Thyroid gland (tissue), 4 donors: Measurements from ENCODE around the gene RAB11FIP4. TPM values are rescaled to one million over a fixed set of nuclear protein-coding genes. Genes with fewer than 3 reads are reported as not detected.

ENCODE experiments used
- DNase-seq, 2 donors: peaks; one replicate each; pipeline ENCODE4 v3.0.0-alpha.2; 2019
- H3K27ac ChIP-seq, 3 donors: fragments of 200-600 bp; sonication (generic); 1 replicate in 2 of 3; 2 replicates in 1 of 3; pipeline ENCODE4 v1.5.1; 2016 to 2019; ENCODE audit warnings: mild to moderate bottlenecking in 1 of 3, moderate library complexity in 1 of 3
- H3K27me3 ChIP-seq: fragments of 200-600 bp; sonication (generic); one replicate; pipeline ENCODE4 v1.5.1; 2019
- H3K36me3 ChIP-seq, 2 donors: fragments of 200-600 bp; sonication (generic); one replicate each; pipeline ENCODE4 v1.5.1; 2016 to 2019
- H3K4me1 ChIP-seq, 2 donors: fragments of 200-600 bp; sonication (generic); one replicate each; pipeline ENCODE4 v1.5.1; 2017 to 2019
- H3K4me3 ChIP-seq, 3 donors: fragments of 200-600 bp; sonication (generic); replicated peaks in 1 of 3; 1 replicate in 2 of 3; 2 replicates in 1 of 3; pipeline ENCODE4 v1.5.1; 2016; ENCODE audit warnings: mild to moderate bottlenecking in 1 of 3
- H3K9me3 ChIP-seq: fragments of 200-600 bp; sonication (generic); one replicate; pipeline ENCODE4 v1.5.1; 2017
- POLR2A ChIP-seq, 2 donors: fragments of 450-650 bp; IDR thresholded peaks; one replicate each; pipeline ENCODE4 v1.6.1; 2017; ENCODE audit warnings: antibody characterized with exemption in 2 of 2, mild to moderate bottlenecking in 2 of 2, moderate library complexity in 1 of 2
- WGBS, 2 donors: methylation state at CpG; one replicate each; pipeline ENCODE4 v1.1.5; 2017; 5-methylcytosine and 5-hydroxymethylcytosine counted together
- intact Hi-C: fragments of 100-400 bp; cut with DNase I; formaldehyde crosslinking; loops from one replicate; pipeline ENCODE4 v1.15.1; 2023
- total RNA-seq, 4 donors: library from RNA; depleted of rRNA; stranded (reverse); fragments of >200 nt; gene quantifications; one replicate each; pipeline ENCODE4 v1.2.3, GENCODE V29; 2016
- TF ChIP-seq, protein P1 (sequence below), 6 experiments: fragments of 200-600 bp in 3 of 6; fragments of 450-650 bp in 3 of 6; sonication (generic) in 3 of 6; IDR thresholded peaks; one replicate each; pipeline ENCODE4 v1.5.1; 2016 to 2019; ENCODE audit warnings: antibody characterized with exemption in 6 of 6, mild to moderate bottlenecking in 2 of 6, inconsistent platforms in 1 of 6, moderate library complexity in 1 of 6

Gene RAB11FIP4
- total RNA-seq, 4 donors from 2014 or later: 21.1 to 44.5 (median 24.9) TPM

DNA sequence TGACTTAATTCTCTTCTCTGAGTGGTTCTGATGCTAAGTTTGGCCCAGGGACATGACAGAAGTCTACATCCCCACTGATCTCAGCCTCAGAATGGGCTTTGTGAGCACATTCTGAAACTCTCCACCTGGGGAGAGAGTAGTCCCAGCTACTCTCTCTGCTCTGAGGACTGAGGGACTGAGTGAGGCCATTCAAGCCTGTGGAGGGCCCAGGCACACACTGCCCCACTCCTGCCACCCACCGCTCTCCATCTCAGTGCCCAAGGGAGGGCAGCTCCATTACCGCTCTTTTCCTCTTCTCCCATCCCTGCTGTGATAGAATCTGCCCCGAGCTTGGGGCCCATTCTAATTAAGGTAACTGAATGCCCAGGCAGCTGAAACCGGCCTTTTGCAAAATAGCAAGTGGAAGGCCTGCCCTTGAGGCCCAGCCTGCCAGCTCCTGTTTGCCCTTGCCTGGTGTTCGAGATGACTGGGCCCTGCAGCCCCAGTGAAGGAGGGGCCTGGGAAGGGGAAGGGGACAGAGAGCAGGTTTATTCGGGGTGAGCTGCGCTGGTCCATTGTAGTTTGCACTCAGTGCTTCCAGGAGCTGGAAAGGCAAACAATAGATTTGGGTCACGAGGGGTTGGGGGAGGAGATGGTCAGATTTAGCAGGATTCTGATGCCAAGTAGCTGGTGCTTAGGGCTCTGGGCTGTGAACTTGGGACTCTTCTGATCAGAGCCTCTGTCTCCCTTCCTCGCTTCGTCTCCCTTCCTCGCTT lies 76.2 kb downstream of the RAB11FIP4 start:
- 73 to 76% methylated on average over 11 of the region's 11 CpGs for WGBS, 2 donors
- Histone ChIP-seq H3K4me1 (no peaks in the 10 kb centered on the region), H3K9me3 (no peaks in the 10 kb centered on the region), H3K4me3 (no peak overlapping the region), H3K27me3 (no peaks in the 10 kb centered on the region), H3K27ac (no peak overlapping the region), H3K36me3 (no peaks in the 10 kb centered on the region)
- intact Hi-C loops: no loop called here
- peak in 1 of 2 donors; percentile 15 for DNase-seq
- no peak for TF ChIP-seq POLR2A (IDR thresholded peaks at IDR 0.05)
- TF ChIP-seq, protein P1, sequence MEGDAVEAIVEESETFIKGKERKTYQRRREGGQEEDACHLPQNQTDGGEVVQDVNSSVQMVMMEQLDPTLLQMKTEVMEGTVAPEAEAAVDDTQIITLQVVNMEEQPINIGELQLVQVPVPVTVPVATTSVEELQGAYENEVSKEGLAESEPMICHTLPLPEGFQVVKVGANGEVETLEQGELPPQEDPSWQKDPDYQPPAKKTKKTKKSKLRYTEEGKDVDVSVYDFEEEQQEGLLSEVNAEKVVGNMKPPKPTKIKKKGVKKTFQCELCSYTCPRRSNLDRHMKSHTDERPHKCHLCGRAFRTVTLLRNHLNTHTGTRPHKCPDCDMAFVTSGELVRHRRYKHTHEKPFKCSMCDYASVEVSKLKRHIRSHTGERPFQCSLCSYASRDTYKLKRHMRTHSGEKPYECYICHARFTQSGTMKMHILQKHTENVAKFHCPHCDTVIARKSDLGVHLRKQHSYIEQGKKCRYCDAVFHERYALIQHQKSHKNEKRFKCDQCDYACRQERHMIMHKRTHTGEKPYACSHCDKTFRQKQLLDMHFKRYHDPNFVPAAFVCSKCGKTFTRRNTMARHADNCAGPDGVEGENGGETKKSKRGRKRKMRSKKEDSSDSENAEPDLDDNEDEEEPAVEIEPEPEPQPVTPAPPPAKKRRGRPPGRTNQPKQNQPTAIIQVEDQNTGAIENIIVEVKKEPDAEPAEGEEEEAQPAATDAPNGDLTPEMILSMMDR (IDR thresholded peaks at IDR 0.05): no peak

DNA sequence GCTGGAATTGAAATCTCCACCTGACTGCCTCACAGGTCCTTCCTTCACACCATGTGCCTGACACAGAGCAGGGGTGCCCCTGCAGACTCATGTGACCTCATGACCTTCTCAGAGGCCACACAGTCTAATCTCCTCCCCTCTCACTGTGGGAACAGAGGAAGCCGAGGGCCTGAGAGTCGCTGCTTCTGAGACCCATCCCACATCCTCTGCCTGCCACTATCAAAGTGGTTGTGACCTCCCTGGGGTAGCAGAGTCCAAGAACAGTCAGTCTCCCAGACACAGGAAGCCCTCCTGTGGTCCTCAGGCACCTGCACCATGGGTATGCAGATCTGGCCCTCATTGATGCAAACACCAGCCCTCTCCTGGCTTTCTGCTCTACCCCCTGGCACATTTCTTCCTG lies 78.5 kb downstream of the RAB11FIP4 start:
- H3K4me1 ChIP-seq: peaks cover 0 to under 1% of the 10 kb centered on the region in 2 donors
- H3K9me3 ChIP-seq: no peaks in the 10 kb centered on the region
- no peaks in the 10 kb centered on the region for H3K36me3 ChIP-seq
- intact Hi-C loops: no loop called here
- no peaks in the 10 kb centered on the region for H3K27me3 ChIP-seq
- WGBS, 2 donors: 67 to 81% methylated on average over 2 of the region's 2 CpGs
- H3K4me3 ChIP-seq: no peak overlapping the region
- DNase-seq: no peak
- no peak overlapping the region for H3K27ac ChIP-seq
- TF ChIP-seq POLR2A (IDR thresholded peaks at IDR 0.05): no peak

DNA sequence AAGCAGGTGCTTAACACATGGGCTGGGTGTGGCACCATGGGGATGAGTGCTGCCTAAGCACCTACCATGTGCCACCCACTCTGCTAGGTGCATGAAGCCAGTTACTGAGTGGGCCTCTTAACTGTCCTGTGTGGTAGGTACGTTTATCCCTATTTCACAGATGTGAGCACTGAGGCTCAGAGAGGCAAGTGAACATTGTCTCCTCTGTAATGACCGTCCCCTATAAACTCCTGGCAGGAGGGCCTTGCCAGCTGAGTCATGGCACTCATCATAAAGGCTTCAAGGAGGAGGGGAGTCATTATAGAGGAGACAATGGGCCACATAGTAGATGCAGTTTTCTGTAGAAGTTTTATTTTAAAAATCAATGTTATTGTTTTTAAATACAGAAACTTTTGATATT lies 79.1 kb downstream of the RAB11FIP4 start:
- H3K27ac ChIP-seq: no peak overlapping the region
- H3K36me3 ChIP-seq: no peaks in the 10 kb centered on the region
- intact Hi-C loops: no loop called here
- H3K27me3 ChIP-seq: no peaks in the 10 kb centered on the region
- no peak overlapping the region for H3K4me3 ChIP-seq
- H3K9me3 ChIP-seq: no peaks in the 10 kb centered on the region
- TF ChIP-seq, protein P1 (IDR thresholded peaks at IDR 0.05): no peak
- no peak for TF ChIP-seq POLR2A (IDR thresholded peaks at IDR 0.05)
- DNase-seq: no peak
- peaks cover 0 to 7% of the 10 kb centered on the region in 2 donors for H3K4me1 ChIP-seq
- 85 to 100% methylated on average over 2 of the region's 2 CpGs for WGBS, 2 donors

DNA sequence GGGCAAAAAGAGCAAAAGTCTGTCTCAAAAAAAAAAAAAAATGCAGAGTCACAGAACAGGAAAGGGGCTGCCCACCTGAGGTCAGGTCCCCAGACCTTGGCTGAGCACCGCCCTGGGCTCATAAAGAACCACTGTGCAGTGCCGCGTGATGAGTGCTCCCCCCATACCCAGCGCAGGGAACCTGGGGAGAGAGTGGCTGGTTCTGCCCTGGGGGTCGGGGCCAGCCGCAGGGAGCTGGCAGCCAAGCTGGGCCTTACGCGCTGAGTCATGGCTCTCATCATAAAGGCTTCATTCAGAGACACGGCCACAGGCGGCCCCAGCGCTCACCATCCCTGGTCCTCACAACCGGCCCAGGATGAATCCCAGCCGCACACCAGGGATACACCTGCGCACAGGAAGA lies 80.7 kb downstream of the RAB11FIP4 start:
- H3K27ac ChIP-seq: no peak overlapping the region
- no peak for DNase-seq
- TF ChIP-seq, protein P1 (IDR thresholded peaks at IDR 0.05): no peak
- TF ChIP-seq POLR2A (IDR thresholded peaks at IDR 0.05): no peak
- H3K27me3 ChIP-seq: no peaks in the 10 kb centered on the region
- no peaks in the 10 kb centered on the region for H3K9me3 ChIP-seq
- intact Hi-C loops: no loop called here
- H3K4me1 ChIP-seq: peaks cover 0 to 9% of the 10 kb centered on the region in 2 donors
- H3K36me3 ChIP-seq: no peaks in the 10 kb centered on the region
- 86 to 95% methylated on average over 7 to 11 of the region's 14 CpGs for WGBS, 2 donors
- H3K4me3 ChIP-seq: no peak overlapping the region

DNA sequence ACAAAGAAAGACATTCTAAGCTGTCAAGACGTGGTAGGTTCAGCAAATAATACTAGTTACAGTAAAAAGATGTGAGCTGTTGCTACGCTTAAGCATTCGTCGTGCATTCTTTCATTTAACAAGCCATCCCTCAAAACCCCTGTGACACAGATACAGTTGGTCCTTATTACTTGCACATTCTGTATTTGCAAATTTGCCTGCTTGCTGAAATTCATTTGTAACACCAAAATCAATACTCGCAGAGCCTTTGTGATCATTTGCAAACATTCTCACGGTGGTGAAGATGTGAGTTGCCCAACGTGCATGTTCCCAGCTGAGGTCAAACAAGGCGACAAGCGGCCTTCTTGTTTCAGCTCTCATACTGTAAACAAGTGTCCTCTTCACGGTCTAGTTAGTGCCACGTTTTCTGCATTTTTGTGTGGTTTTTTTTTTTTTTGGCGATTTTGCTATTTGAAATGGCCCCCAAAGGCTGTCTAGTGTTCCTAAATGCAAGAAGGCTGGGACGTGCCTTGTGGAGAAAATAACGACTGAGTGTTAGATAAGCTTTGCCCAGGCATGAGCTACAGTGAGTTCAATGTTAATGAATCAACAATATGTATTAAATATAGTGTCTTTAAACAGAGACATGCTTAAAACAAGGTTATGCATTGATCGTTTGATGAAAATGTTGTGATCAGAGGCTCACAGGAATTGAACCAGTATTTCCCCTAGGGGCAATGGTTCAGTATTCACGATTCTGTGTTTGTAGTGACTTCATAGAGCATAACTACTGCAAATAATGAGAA lies 84.1 kb downstream of the RAB11FIP4 start:
- intact Hi-C loops: no loop called here
- no peaks in the 10 kb centered on the region for H3K9me3 ChIP-seq
- H3K4me3 ChIP-seq: no peak overlapping the region
- no peaks in the 10 kb centered on the region for H3K27me3 ChIP-seq
- H3K4me1 ChIP-seq: peaks cover 0 to 9% of the 10 kb centered on the region in 2 donors
- TF ChIP-seq, protein P1 (IDR thresholded peaks at IDR 0.05): no peak
- no peak for TF ChIP-seq POLR2A (IDR thresholded peaks at IDR 0.05)
- no peak overlapping the region for H3K27ac ChIP-seq
- H3K36me3 ChIP-seq: no peaks in the 10 kb centered on the region
- DNase-seq: peak in 1 of 2 donors; percentile 28
- 63 to 66% methylated on average over 16 of the region's 16 CpGs for WGBS, 2 donors
